Liver (tissue), 9 donors: ENCODE data around the gene S100PBP. TPM values are rescaled to one million over a fixed set of nuclear protein-coding genes. Genes with fewer than 3 reads are reported as not detected.

Experiments
- DNase-seq: peaks from one replicate; pipeline ENCODE4 v3.0.0-alpha.2; 2017; ENCODE audit warnings: low spot score
- H3K27ac ChIP-seq, 2 donors: one replicate each; pipeline ENCODE4 v1.7.0; 2013; ENCODE audit warnings: inconsistent platforms in 2 of 2, low read length in 2 of 2, control low read depth in 1 of 2, low read depth in 1 of 2, mild to moderate bottlenecking in 1 of 2
- H3K27me3 ChIP-seq, 4 donors: one replicate each; pipeline versions ENCODE4 v1.6.1 to v1.7.0; 2013; ENCODE audit warnings: low read length in 3 of 4, inconsistent platforms in 1 of 4, mild to moderate bottlenecking in 1 of 4, moderate library complexity in 1 of 4; ENCODE audit not compliant: control insufficient read depth in 4 of 4, insufficient read depth in 4 of 4
- H3K36me3 ChIP-seq, 4 donors: one replicate each; pipeline versions ENCODE4 v1.6.1 to v1.7.0; 2013; ENCODE audit warnings: low read length in 3 of 4, mild to moderate bottlenecking in 3 of 4, low read depth in 1 of 4, moderate library complexity in 1 of 4; ENCODE audit not compliant: control insufficient read depth in 4 of 4, insufficient read depth in 3 of 4
- H3K4me1 ChIP-seq, 4 donors: one replicate each; pipeline versions ENCODE4 v1.6.1 to v1.7.0; 2013; ENCODE audit warnings: low read length in 3 of 4, mild to moderate bottlenecking in 3 of 4, moderate library complexity in 1 of 4; ENCODE audit not compliant: control insufficient read depth in 4 of 4, insufficient read depth in 4 of 4
- H3K4me3 ChIP-seq, 3 donors: one replicate each; pipeline versions ENCODE4 v1.6.1 to v1.7.0; 2013; ENCODE audit warnings: low read length in 3 of 3, control low read depth in 1 of 3, low read depth in 1 of 3, mild to moderate bottlenecking in 1 of 3
- H3K9ac ChIP-seq, 2 donors: one replicate each; pipeline ENCODE4 v1.7.0; 2013; ENCODE audit warnings: low read length in 2 of 2, mild to moderate bottlenecking in 2 of 2, moderate library complexity in 2 of 2, control low read depth in 1 of 2, low read depth in 1 of 2
- H3K9me3 ChIP-seq, 4 donors: one replicate each; pipeline versions ENCODE4 v1.6.1 to v1.7.0; 2013; ENCODE audit warnings: low read length in 3 of 4; ENCODE audit not compliant: control insufficient read depth in 4 of 4
- FOXA2 ChIP-seq: IDR thresholded peaks from 2 replicates; pipeline ENCODE4 v1.6.1; 2016; ENCODE audit warnings: antibody characterized with exemption
- RAD21 ChIP-seq, 2 donors: IDR thresholded peaks; 2 replicates each; pipeline ENCODE4 v1.6.1; 2016; ENCODE audit warnings: antibody characterized with exemption in 2 of 2, mild to moderate bottlenecking in 2 of 2
- YY1 ChIP-seq: IDR thresholded peaks from 2 replicates; pipeline ENCODE4 v1.6.1; 2016; ENCODE audit warnings: antibody characterized with exemption, mild to moderate bottlenecking
- WGBS: extraction: QIAGEN DNeasy Blood & Tissue Kit; methylation state at CpG from one replicate; pipeline ENCODE4 v1.1.7; 2013; 5-methylcytosine and 5-hydroxymethylcytosine counted together
- polyA plus RNA-seq, 2 donors: library from polyadenylated mRNA; stranded (reverse) in 1 of 2; unstranded in 1 of 2; fragments of 200-250 nt in 1 of 2; fragments of >200 nt in 1 of 2; fragmentation: Nextera tagmentation in 1 of 2; extraction: Ambion mirVana in 1 of 2; gene quantifications; one replicate each; pipeline versions ENCODE4 v1.2.1 to v1.2.3, GENCODE V29; 2013 to 2015
- total RNA-seq, 2 donors: library from RNA; depleted of rRNA; stranded (reverse); fragments of >200 nt; gene quantifications; one replicate each; pipeline ENCODE4 v1.2.3, GENCODE V29; 2014
- TF ChIP-seq, protein P1 (sequence below): IDR thresholded peaks from 2 replicates; pipeline ENCODE4 v1.6.1; 2016; ENCODE audit warnings: antibody characterized with exemption, mild to moderate bottlenecking
- TF ChIP-seq, protein P2 (sequence below): fragments of 150-350 bp; IDR thresholded peaks from 2 replicates; pipeline ENCODE4 v1.5.1; 2017; ENCODE audit warnings: improper control_type of control experiment, low read depth, low read length; ENCODE audit not compliant: missing input control
- donor health status: healthy.
- donor health status: healthy.
- donor health status: healthy.
- donor health status: healthy.
- donor health status: healthy.

Gene S100PBP
- total and polyA plus RNA-seq, 4 donors: 1.9 to 24.8 (median 11.1) TPM

DNA sequence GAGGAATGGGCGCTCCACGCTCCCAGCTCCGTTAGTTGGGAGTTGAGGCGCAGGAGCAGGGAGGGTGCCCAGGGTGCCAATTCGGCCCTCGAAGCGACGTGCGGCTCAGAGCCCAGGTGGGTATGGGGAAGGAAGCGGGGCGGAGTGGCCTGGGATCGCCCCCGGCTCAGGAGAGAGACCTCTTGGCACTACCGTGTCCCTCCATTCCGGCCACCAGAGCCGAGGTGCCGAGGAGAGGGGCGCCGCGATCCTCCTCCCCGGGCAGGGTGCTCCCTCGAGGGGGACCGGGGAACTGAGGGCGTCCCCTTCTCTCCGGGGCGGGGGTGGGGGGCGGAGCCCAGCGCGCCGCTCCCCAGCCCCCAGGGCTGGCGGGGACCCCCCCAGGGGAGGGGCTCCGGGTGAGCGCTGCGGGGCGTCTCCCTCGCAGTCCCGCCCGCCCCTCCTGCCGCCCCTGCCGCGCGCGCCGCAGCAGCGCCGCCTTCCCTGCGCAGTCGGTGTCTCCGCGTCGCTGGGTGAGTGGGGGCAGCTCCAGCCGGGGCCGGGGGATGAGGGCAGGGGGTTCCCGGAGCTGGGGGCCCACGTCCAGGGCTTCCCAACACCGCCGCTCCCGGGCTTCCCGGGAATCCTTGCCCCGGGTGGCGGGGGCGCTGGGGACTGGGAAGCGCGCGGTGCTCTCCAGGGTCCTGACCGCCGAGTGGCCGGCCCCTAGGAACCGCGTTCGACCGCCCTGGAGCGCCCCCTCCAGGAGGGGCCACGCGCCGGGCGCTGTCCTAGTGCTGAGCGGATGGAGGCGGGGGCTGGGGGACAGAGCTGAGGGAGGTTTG, 68.8 kb downstream of the S100PBP start, which contains the start of gene HPCA:
Gene HPCA, plus strand, starts transcription at position 488 of the 824 bp plus-strand sequence. CDS start 2,408 bp downstream, outside the sequence.
- no peaks in the 10 kb centered on the region for H3K36me3 ChIP-seq
- peaks cover 0 to 10% (median 3%) of the 10 kb centered on the region in 4 donors for H3K27me3 ChIP-seq
- peak within 1 kb of the TSS in 1 of 3 donors; percentile 15 for H3K4me3 ChIP-seq
- no peak within 1 kb of the TSS for H3K9ac ChIP-seq
- peak; percentile 75 for DNase-seq
- peaks cover 0 to 5% (median under 1%) of the 10 kb centered on the region in 4 donors for H3K4me1 ChIP-seq
- TF ChIP-seq RAD21 (IDR thresholded peaks at IDR 0.05): peak in 1 of 2 donors; percentile 29
- TF ChIP-seq, protein P1, sequence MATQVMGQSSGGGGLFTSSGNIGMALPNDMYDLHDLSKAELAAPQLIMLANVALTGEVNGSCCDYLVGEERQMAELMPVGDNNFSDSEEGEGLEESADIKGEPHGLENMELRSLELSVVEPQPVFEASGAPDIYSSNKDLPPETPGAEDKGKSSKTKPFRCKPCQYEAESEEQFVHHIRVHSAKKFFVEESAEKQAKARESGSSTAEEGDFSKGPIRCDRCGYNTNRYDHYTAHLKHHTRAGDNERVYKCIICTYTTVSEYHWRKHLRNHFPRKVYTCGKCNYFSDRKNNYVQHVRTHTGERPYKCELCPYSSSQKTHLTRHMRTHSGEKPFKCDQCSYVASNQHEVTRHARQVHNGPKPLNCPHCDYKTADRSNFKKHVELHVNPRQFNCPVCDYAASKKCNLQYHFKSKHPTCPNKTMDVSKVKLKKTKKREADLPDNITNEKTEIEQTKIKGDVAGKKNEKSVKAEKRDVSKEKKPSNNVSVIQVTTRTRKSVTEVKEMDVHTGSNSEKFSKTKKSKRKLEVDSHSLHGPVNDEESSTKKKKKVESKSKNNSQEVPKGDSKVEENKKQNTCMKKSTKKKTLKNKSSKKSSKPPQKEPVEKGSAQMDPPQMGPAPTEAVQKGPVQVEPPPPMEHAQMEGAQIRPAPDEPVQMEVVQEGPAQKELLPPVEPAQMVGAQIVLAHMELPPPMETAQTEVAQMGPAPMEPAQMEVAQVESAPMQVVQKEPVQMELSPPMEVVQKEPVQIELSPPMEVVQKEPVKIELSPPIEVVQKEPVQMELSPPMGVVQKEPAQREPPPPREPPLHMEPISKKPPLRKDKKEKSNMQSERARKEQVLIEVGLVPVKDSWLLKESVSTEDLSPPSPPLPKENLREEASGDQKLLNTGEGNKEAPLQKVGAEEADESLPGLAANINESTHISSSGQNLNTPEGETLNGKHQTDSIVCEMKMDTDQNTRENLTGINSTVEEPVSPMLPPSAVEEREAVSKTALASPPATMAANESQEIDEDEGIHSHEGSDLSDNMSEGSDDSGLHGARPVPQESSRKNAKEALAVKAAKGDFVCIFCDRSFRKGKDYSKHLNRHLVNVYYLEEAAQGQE: peak; percentile 98
- no peak for TF ChIP-seq YY1
- TF ChIP-seq, protein P2, sequence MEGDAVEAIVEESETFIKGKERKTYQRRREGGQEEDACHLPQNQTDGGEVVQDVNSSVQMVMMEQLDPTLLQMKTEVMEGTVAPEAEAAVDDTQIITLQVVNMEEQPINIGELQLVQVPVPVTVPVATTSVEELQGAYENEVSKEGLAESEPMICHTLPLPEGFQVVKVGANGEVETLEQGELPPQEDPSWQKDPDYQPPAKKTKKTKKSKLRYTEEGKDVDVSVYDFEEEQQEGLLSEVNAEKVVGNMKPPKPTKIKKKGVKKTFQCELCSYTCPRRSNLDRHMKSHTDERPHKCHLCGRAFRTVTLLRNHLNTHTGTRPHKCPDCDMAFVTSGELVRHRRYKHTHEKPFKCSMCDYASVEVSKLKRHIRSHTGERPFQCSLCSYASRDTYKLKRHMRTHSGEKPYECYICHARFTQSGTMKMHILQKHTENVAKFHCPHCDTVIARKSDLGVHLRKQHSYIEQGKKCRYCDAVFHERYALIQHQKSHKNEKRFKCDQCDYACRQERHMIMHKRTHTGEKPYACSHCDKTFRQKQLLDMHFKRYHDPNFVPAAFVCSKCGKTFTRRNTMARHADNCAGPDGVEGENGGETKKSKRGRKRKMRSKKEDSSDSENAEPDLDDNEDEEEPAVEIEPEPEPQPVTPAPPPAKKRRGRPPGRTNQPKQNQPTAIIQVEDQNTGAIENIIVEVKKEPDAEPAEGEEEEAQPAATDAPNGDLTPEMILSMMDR: peak; percentile 16
- H3K9me3 ChIP-seq: no peaks in the 10 kb centered on the region
- H3K27ac ChIP-seq: no peak within 1 kb of the TSS
- 6% methylated on average over 79 of the region's 79 CpGs for WGBS

DNA sequence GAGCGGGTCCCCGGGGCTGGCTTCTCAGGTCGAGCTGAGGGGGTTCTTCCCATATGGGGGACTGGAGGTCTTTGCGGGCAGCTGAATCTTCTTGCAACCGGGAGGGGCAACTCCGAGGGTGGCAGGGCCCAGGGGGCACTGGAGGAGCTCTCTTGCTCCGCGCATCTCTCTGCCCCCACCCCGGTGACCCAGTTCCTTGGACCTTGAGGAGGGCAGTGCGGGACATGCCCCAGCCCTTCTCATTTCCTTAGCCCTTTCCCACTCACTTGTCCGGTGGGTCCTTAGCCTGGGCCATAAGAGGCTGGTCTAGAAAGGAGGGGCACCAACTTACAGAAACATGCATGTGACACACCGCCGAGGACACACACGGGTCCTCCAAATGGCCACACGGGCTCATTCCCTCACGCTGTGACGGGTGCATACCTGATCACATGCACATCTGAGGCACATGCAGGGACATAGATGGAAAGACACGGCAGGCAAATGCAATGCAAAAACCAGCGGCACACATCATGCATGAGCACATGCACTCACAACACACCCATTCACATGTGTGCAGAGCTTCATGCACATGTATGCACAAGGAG, 69.5 kb downstream of the S100PBP start:
- Histone ChIP-seq H3K27me3 (peaks cover 0 to 10% (median 3%) of the 10 kb centered on the region in 4 donors), H3K4me3 (peak overlapping the region in 1 of 3 donors; percentile 15), H3K4me1 (peaks cover 0 to 5% (median under 1%) of the 10 kb centered on the region in 4 donors), H3K9me3 (no peaks in the 10 kb centered on the region), H3K36me3 (no peaks in the 10 kb centered on the region), H3K27ac (no peak overlapping the region), H3K9ac (no peak overlapping the region)
- WGBS: 43% methylated on average over 19 of the region's 19 CpGs
- no peak for TF ChIP-seq FOXA2
- TF ChIP-seq, protein P1: peak; percentile 7
- no peak for DNase-seq
